HepG2 (cell line): Measurements from ENCODE around the gene MPPE1. TPM values are rescaled to one million over a fixed set of nuclear protein-coding genes. Genes with fewer than 3 reads are reported as not detected.

Source experiments
- ETV5 ChIP-seq: IDR thresholded peaks from 2 replicates; pipeline ENCODE4 v1.6.1; 2018; ENCODE audit warnings: missing biosample characterization, missing genetic modification reagents, inconsistent platforms, borderline replicate concordance
- FOXP1 ChIP-seq, 2 experiments: fragments of 450-650 bp in 1 of 2; IDR thresholded peaks; 2 replicates each; pipeline ENCODE4 v1.6.1; 2017 to 2018; ENCODE audit warnings: antibody characterized with exemption in 1 of 2
- HIC2 ChIP-seq: sonication (generic); formaldehyde crosslinking; IDR thresholded peaks from 2 replicates; pipeline ENCODE4 v1.9.0; 2022; ENCODE audit warnings: low read depth, missing genetic modification reagents
- HMG20A ChIP-seq: IDR thresholded peaks from 2 replicates; pipeline ENCODE4 v1.6.1; 2016; ENCODE audit warnings: borderline replicate concordance
- JUND ChIP-seq: sonication (generic); formaldehyde crosslinking; IDR thresholded peaks from 2 replicates; pipeline ENCODE4 v1.8.0; 2022; ENCODE audit warnings: mild to moderate bottlenecking, missing genetic modification reagents
- MAFK ChIP-seq, 2 experiments: IDR thresholded peaks in 1 of 2; conservative IDR thresholded peaks in 1 of 2; 2 replicates each; pipeline ENCODE4 v1.6.1; 2011; ENCODE audit warnings: improper control_type of control experiment in 2 of 2, low read length in 2 of 2
- MEF2D ChIP-seq: sonication (generic); formaldehyde crosslinking; IDR thresholded peaks from 2 replicates; pipeline ENCODE4 v1.5.1; 2020; ENCODE audit warnings: mild to moderate bottlenecking, missing genetic modification reagents
- NBN ChIP-seq: fragments of 450-650 bp; conservative IDR thresholded peaks from 2 replicates; pipeline ENCODE4 v1.6.1; 2017
- NFKB2 ChIP-seq: sonication (generic); formaldehyde crosslinking; IDR thresholded peaks from 2 replicates; pipeline ENCODE4 v1.4.0; 2020; ENCODE audit warnings: missing genetic modification reagents, borderline replicate concordance
- RXRA ChIP-seq: sonication (generic); formaldehyde crosslinking; IDR thresholded peaks from 2 replicates; pipeline ENCODE4 v1.5.1; 2020; ENCODE audit warnings: missing genetic modification reagents
- SRSF4 ChIP-seq: fragments of 200-400 bp; formaldehyde crosslinking; IDR thresholded peaks from one replicate; pipeline ENCODE4 v1.6.1; 2018; ENCODE audit warnings: mild to moderate bottlenecking, low read depth, low read length, moderate library complexity; ENCODE audit not compliant: poor library complexity, severe bottlenecking
- SUZ12 ChIP-seq: fragments of 150-350 bp; IDR thresholded peaks from 2 replicates; pipeline ENCODE4 v1.6.1; 2014; ENCODE audit warnings: low read depth, low read length
- SYNCRIP ChIP-seq: fragments of 200-400 bp; formaldehyde crosslinking; IDR thresholded peaks from 2 replicates; pipeline ENCODE4 v1.6.1; 2018; ENCODE audit warnings: mild to moderate bottlenecking, low read depth, low read length; ENCODE audit not compliant: insufficient read depth
- TBX3 ChIP-seq: fragments of 450-650 bp; IDR thresholded peaks from 2 replicates; pipeline ENCODE4 v1.6.1; 2017; ENCODE audit warnings: antibody characterized with exemption, mild to moderate bottlenecking, inconsistent platforms, borderline replicate concordance
- ZBTB26 ChIP-seq: IDR thresholded peaks from 2 replicates; pipeline ENCODE4 v1.6.1; 2016; ENCODE audit warnings: missing compliant biosample characterization, missing genetic modification reagents, borderline replicate concordance
- ZHX1 ChIP-seq: sonication (generic); formaldehyde crosslinking; IDR thresholded peaks from 2 replicates; pipeline ENCODE4 v1.8.1; 2022; ENCODE audit warnings: low read depth, mild to moderate bottlenecking, missing genetic modification reagents
- ZNF12 ChIP-seq: sonication (generic); formaldehyde crosslinking; IDR thresholded peaks from 2 replicates; pipeline ENCODE4 v1.5.0; 2020; ENCODE audit warnings: missing genetic modification reagents
- ZNF224 ChIP-seq: sonication (generic); formaldehyde crosslinking; IDR thresholded peaks from 2 replicates; pipeline ENCODE4 v1.5.0; 2020; ENCODE audit warnings: mild to moderate bottlenecking, missing genetic modification reagents
- ZNF282 ChIP-seq: fragments of 450-650 bp; IDR thresholded peaks from 2 replicates; pipeline ENCODE4 v1.6.1; 2018; ENCODE audit not compliant: partially characterized antibody
- ZNF331 ChIP-seq: sonication (generic); formaldehyde crosslinking; IDR thresholded peaks from 2 replicates; pipeline ENCODE4 v1.4.0; 2020; ENCODE audit warnings: missing genetic modification reagents
- ZNF567 ChIP-seq: sonication (generic); formaldehyde crosslinking; IDR thresholded peaks from 2 replicates; pipeline ENCODE4 v1.8.1; 2023; ENCODE audit warnings: mild to moderate bottlenecking, missing genetic modification reagents, borderline replicate concordance
- ZNF605 ChIP-seq: sonication (generic); formaldehyde crosslinking; IDR thresholded peaks from 2 replicates; pipeline ENCODE4 v1.8.0; 2022; ENCODE audit warnings: mild to moderate bottlenecking, missing genetic modification reagents
- ZNF766 ChIP-seq: sonication (generic); formaldehyde crosslinking; IDR thresholded peaks from 2 replicates; pipeline ENCODE4 v1.5.0; 2020; ENCODE audit warnings: missing genetic modification reagents, borderline replicate concordance
- ZNF782 ChIP-seq: sonication (generic); formaldehyde crosslinking; IDR thresholded peaks from 2 replicates; pipeline ENCODE4 v1.4.0; 2020; ENCODE audit warnings: missing genetic modification reagents, mild to moderate bottlenecking, borderline replicate concordance
- ZNF83 ChIP-seq: sonication (generic); formaldehyde crosslinking; IDR thresholded peaks from 2 replicates; pipeline ENCODE4 v1.4.0; 2020; ENCODE audit warnings: missing genetic modification reagents, mild to moderate bottlenecking, borderline replicate concordance
- polyA plus RNA-seq, 8 experiments: library from polyadenylated mRNA; depleted of rRNA in 3 of 8; stranded (reverse) in 7 of 8; unstranded in 1 of 8; fragments of >200 nt; fragmentation: Illumina TruSeq in 4 of 8; extraction: Trizol in 4 of 8; gene quantifications; 2 replicates each; pipeline versions ENCODE4 v1.2.1 to v1.2.3, GENCODE V29; 2011 to 2016; ENCODE audit warnings: low read depth in 4 of 8, missing spikeins in 1 of 8, mixed read lengths in 1 of 8; ENCODE audit not compliant: insufficient read depth in 1 of 8
- total RNA-seq, 5 experiments: library from RNA; depleted of rRNA; stranded (reverse); fragments of >200 nt; fragmentation: Illumina TruSeq; extraction: Trizol; gene quantifications; 2 replicates each; pipeline ENCODE4 v1.2.3, GENCODE V29; 2016; ENCODE audit warnings: low read depth in 1 of 5

Gene MPPE1
- total and polyA plus RNA-seq, 2 of the 13 experiments (the other 11 are each of a cell fraction or from before 2014, with no cell fraction given) = 9.6 to 11.9 TPM

- TF ChIP-seq ZNF782 (CRISPR knock-in tag) (0 out of 2 replicates have a peak, but pooled peaks have one; percentile 26), JUND (CRISPR knock-in tag) (0 out of 2 replicates have a peak, but pooled peaks have one; percentile 35), ZNF605 (CRISPR knock-in tag) (no peak), ZNF282 (no peak), ZNF224 (CRISPR knock-in tag) (no peak), HIC2 (CRISPR knock-in tag) (no peak), ZNF331 (peak; percentile 77), SYNCRIP (no peak), RXRA (CRISPR knock-in tag) (peak; percentile 51), TBX3 (no peak), ZNF12 (CRISPR knock-in tag) (no peak; the same call in 1 of the 2 replicates), MEF2D (CRISPR knock-in tag) (peak; percentile 74; the same call in 1 of the 2 replicates), ZNF83 (CRISPR knock-in tag) (peak; percentile 60; the same call in 1 of the 2 replicates), FOXP1 (IDR thresholded peaks at IDR 0.05) (no peak), FOXP1 (CRISPR knock-in tag; IDR thresholded peaks at IDR 0.05) (0 out of 2 replicates have a peak, but pooled peaks have one; percentile 38), NFKB2 (CRISPR knock-in tag) (peak; percentile 93; the same call in 1 of the 2 replicates), NBN (no peak), ZBTB26 (CRISPR knock-in tag) (peak; percentile 67; the same call in 1 of the 2 replicates), SRSF4 (no peak), ZHX1 (CRISPR knock-in tag) (peak; percentile 55; the same call in 1 of the 2 replicates), ETV5 (CRISPR knock-in tag) (peak; percentile 75), SUZ12 (no peak), MAFK (conservative IDR thresholded peaks at IDR 0.05 in 1 of 2, IDR thresholded peaks at IDR 0.05 in 1 of 2; ENCODE audit: low read length in 2 of 2) (no peak), ZNF766 (CRISPR knock-in tag) (no peak; the same call in 1 of the 2 replicates), HMG20A (CRISPR knock-in tag) (peak; percentile 43; the same call in 1 of the 2 replicates), ZNF567 (CRISPR knock-in tag) (0 out of 2 replicates have a peak, but pooled peaks have one; percentile 75)
Measured at GRCh38 chr18:11851146-11851805, 56.8 kb downstream of the MPPE1 start, which contains the start of gene CHMP1B (continued).
